Activated CD4-positive, alpha-beta T cell treated with anti-CD3 and anti-CD28 coated beads, Interleukin-2, amount 10 ng/mL, durations not matched to agents 24 days and 14 days (primary cell): ENCODE measurements around the gene HADH. TPM values are rescaled to one million over a fixed set of nuclear protein-coding genes. Genes with fewer than 3 reads are reported as not detected.
"Not testable (repeated sequence)": the region's sequence is repeated elsewhere in the genome, so short reads cannot be mapped to it uniquely, and the experiment has no call there.

ENCODE experiments used
- DNase-seq: peaks from one replicate; pipeline ENCODE4 v3.0.0; 2022
- H3K27ac Mint-ChIP-seq: one replicate; pipeline ENCODE4 v1.8.0; 2022; ENCODE audit warnings: mild to moderate bottlenecking, mixed read lengths
- H3K27me3 Mint-ChIP-seq: one replicate; pipeline ENCODE4 v1.8.0; 2022; ENCODE audit warnings: mixed read lengths
- H3K36me3 Mint-ChIP-seq: one replicate; pipeline ENCODE4 v1.8.0; 2022; ENCODE audit warnings: low read depth, mild to moderate bottlenecking, mixed read lengths
- H3K4me1 Mint-ChIP-seq: one replicate; pipeline ENCODE4 v1.8.0; 2021; ENCODE audit warnings: mixed read lengths
- H3K4me3 Mint-ChIP-seq: one replicate; pipeline ENCODE4 v1.8.0; 2022; ENCODE audit warnings: mild to moderate bottlenecking, moderate library complexity, mixed read lengths
- H3K9me3 Mint-ChIP-seq: one replicate; pipeline ENCODE4 v1.8.0; 2021; ENCODE audit warnings: mixed read lengths
- intact Hi-C: fragments of 100-400 bp; cut with micrococcal nuclease; formaldehyde crosslinking; loops from one replicate; pipeline ENCODE4 v1.15.1; 2023
- total RNA-seq: library from RNA; stranded (reverse); gene quantifications from 2 replicates; pipeline ENCODE4 v1.2.3, GENCODE V29; 2022

HADH gene
- total RNA-seq, 1 donor from 2014 or later, result 37.2 TPM

DNA sequence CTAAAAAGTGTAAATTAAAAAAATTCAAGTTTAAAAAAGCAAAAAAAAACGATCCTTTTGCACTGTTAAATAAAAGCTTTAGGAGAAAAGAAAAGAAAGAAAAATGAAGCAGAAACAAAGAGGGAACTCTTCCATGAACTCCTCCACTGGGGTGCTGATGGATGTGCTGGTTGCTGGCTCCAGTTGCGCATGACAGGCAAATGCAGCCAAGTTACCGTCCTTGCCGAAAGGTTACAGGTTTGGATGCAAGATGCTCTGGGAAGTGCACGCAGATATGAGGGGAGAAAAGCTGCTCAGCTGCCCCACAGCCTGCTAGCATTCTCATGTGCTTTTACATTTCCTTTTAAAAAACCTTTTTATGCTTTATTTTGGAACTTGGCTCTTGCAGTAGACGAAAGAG is 58.5 kb downstream of the HADH start:
- DNase-seq, result no peak
- intact Hi-C loops, result no loop called here
- peaks cover 69% of the 10 kb centered on the region for H3K4me1 Mint-ChIP-seq
- peak overlapping the region; percentile 42 for H3K27ac Mint-ChIP-seq
- H3K9me3 Mint-ChIP-seq, result no peaks in the 10 kb centered on the region
- no peak overlapping the region for H3K4me3 Mint-ChIP-seq
- no peaks in the 10 kb centered on the region for H3K27me3 Mint-ChIP-seq
- H3K36me3 Mint-ChIP-seq, result peaks cover 58% of the 10 kb centered on the region

DNA sequence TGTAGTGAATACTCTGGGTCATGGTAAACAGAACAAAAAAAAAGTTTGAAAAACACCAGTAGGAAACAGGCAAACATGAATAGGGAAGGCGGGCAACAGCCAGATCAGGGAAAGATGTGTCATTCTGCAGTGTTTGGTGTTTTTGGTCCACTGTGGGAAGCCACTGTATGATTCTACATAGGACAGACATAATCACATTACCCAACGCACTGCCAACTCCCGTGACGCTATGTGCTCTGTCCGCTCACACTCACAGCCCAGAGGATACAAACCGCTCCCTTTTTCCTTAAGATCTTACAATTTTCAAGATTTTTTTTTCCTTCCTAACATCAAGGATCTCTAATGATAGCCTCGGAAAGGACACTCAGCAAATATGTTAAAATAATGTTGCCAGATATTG is 59.3 kb downstream of the HADH start:
- Mint-ChIP-seq H3K4me1 (peaks cover 68% of the 10 kb centered on the region), H3K27ac (peak overlapping the region; percentile 99), H3K27me3 (no peaks in the 10 kb centered on the region), H3K36me3 (peaks cover 64% of the 10 kb centered on the region), H3K9me3 (no peaks in the 10 kb centered on the region), H3K4me3 (peak overlapping the region; percentile 91)
- intact Hi-C loops, result loop anchor here (1.0 kb wide), 2 partner anchors 18 to 59 kb away; no protein-coding TSS in a partner anchor
- DNase-seq, result no peak

DNA sequence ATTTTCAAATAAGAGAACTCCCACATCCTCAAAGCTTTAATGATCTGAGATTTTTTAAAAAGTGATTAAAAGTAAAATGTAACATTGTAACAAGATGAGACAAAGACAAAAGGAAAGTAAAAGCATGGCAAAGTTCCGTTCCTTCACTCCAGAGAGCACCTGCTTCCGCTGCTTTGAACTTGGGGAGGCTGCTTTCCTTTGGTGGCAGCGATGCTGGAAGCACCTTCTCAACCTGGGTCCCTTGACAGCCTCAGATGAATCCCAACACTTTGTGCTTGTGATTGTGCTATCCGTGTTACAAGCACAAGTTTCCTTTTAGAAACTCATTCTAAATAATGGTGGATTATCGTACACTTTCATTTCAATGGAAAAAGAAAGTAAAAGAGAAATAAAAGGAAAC is 59.7 kb downstream of the HADH start:
- peak; percentile 89 for DNase-seq
- Mint-ChIP-seq H3K9me3 (no peaks in the 10 kb centered on the region), H3K27ac (peak overlapping the region; percentile 99), H3K27me3 (no peaks in the 10 kb centered on the region), H3K4me3 (peak overlapping the region; percentile 91), H3K36me3 (peaks cover 68% of the 10 kb centered on the region), H3K4me1 (peaks cover 69% of the 10 kb centered on the region)
- intact Hi-C loops, result loop anchor here (1.0 kb wide), 2 partner anchors 18 to 59 kb away; no protein-coding TSS in a partner anchor

DNA sequence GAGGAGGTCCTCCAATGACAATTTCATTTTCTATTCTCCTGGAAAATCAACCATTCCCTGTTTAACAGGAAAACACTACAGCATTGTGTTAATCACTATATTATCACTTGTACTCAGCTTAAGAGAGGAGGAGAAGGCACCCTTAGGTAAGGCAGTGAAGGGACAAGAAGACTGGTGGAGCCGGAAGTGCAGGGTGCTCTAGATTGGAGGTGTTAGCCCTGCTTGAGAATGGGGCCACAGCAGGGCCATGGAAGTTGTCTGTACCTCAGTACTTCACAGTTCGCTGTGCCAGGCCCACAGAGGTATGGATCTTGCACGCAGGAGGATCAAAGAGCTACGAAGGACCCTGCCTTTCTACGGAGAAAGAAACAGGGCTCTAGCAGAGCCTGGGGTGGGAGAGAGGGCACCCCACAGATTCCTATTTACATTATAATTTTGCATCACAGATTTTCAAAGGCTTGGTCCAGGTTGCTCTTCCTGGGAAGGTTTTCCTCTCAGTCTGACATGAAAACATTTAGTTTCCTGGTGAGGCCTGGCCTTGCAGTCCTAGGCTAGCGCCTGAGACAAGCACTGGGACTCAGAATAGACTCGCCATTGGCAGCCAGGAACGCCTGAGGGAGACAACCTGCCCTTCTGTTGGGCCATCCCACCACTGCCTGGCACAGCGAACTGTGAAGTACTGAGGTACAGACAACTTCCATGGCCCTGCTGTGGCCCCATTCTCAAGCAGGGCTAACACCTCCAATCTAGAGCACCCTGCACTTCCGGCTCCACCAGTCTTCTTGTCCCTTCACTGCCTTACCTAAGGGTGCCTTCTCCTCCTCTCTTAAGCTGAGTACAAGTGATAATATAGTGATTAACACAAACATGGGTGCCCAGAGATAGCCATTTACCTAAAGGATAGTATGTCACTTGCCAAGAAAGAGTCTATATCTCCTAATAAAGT is 60.8 kb downstream of the HADH start:
- peaks cover 67% of the 10 kb centered on the region for H3K4me1 Mint-ChIP-seq
- H3K27ac Mint-ChIP-seq, result peak overlapping the region; percentile 99
- peaks cover 65% of the 10 kb centered on the region for H3K36me3 Mint-ChIP-seq
- H3K9me3 Mint-ChIP-seq, H3K27me3 Mint-ChIP-seq: not testable (repeated sequence)
- H3K4me3 Mint-ChIP-seq, result peak overlapping the region; percentile 91
- DNase-seq, result peak; percentile 66
- intact Hi-C loops, result loop anchor here (5.0 kb wide), 1 partner anchor 382 kb away; no protein-coding TSS in a partner anchor

DNA sequence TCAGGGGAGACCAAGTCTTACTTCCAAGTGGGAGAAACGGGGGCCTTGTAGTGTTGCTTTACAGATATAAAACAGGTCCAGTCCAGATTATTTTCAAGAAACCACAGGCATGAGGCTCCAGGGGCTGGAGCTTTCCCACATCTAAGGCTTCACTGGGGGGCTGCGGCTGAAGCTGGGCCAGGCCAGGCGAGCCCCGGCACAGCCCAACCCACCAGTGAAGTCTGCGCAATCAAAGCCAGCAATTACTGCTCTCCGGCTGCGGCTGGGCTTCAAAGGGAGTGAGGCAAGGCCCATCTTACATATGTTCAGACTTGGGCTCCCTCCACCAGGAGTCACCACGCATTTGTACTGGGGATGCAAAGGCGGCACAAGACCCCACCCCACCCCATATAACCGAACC is 61.7 kb downstream of the HADH start:
- no peak for DNase-seq
- Mint-ChIP-seq H3K4me3 (peak overlapping the region; percentile 20), H3K27ac (peak overlapping the region; percentile 99), H3K27me3 (no peaks in the 10 kb centered on the region), H3K9me3 (no peaks in the 10 kb centered on the region), H3K4me1 (peaks cover 64% of the 10 kb centered on the region), H3K36me3 (peaks cover 59% of the 10 kb centered on the region)
- intact Hi-C loops, result loop anchor here (5.0 kb wide), 1 partner anchor 381 kb away; no protein-coding TSS in a partner anchor

DNA sequence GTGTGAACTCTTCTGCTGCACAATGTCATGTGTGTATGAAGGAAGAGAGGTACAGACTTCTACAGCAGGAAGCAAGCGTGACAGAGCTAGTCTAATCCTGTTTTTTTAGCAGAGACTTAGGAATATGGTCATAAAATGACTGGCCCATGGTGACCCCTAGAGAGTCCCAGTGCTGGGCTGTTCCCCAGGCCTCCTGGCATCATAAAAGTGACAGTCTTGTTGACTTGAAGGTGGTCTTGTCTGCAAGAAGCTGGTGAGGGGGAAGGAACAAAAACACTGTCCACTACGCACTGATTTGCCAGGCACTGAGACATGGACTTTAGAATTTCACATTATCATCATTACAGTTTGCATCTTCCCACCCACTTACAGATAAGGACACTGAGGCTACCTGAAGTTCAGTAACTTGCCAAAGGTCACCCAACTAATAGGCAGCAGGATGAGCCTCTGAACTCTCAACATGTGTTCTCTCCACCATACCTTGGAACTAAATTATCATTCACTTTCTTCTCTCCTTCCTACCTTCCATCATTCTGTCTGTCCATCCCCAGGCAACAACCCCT is 63.0 kb downstream of the HADH start:
- peaks cover 62% of the 10 kb centered on the region for H3K36me3 Mint-ChIP-seq
- intact Hi-C loops, result loop anchor here (5.0 kb wide), 1 partner anchor 380 kb away; no protein-coding TSS in a partner anchor
- H3K9me3 Mint-ChIP-seq, result no peaks in the 10 kb centered on the region
- H3K4me1 Mint-ChIP-seq, result peaks cover 63% of the 10 kb centered on the region
- H3K27ac Mint-ChIP-seq, result peak overlapping the region; percentile 81
- no peak overlapping the region for H3K4me3 Mint-ChIP-seq
- no peak for DNase-seq
- no peaks in the 10 kb centered on the region for H3K27me3 Mint-ChIP-seq

DNA sequence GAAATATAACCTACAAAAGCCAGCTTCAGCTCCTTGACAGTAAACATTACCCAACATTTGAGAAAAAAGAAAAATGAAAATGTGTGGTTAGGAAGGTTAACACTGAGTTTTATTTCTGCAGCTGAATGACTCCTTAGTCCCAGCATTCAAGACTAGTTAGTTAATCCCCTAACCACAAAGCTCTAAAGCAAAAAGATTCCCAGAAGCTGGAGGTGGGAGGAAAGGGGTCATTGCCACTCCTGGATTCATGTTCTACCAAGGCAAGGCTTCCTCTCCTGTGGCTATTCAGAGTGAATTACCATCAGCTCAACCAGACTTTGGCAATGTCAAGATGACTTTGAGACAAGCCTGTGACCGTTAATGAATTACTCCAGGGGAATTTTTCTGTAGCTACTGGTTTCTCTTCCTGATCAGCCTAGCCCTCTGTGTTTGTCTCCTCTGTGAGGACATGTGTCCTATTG is 63.6 kb downstream of the HADH start:
- intact Hi-C loops, result loop anchor here (5.0 kb wide), 1 partner anchor 379 kb away; no protein-coding TSS in a partner anchor
- Mint-ChIP-seq H3K9me3 (no peaks in the 10 kb centered on the region), H3K4me1 (peaks cover 62% of the 10 kb centered on the region), H3K27me3 (no peaks in the 10 kb centered on the region), H3K27ac (peak overlapping the region; percentile 81), H3K4me3 (peak overlapping the region; percentile 31), H3K36me3 (peaks cover 58% of the 10 kb centered on the region)
- no peak for DNase-seq

DNA sequence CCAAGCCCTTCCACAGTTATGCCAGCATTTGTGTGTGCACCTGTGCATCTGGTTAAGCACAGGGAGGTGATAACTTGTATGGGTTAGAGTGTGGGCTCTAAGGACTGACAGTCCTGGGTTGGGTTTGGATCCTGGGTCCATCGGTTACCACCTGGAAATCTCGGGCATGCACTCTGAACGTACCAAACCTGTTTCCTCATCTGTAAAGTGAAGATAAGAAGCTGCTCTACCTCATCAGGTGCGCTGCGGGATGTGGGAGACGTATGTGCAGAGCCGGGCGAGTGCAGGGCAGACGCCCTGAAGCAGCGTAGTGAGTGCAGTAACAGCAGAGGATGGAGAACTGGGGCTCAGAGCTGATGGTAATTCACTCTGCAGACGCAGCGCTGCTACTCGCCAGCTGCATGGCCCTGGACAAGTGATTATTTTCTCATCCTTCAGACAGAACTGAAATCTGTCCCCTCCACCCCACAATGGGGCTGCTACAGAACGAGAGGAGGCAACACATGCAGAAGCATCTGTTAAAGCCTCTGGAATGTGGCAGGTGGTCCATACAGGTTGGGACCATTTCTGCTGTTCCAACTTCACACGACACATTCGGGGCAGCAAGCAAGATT is 64.4 kb downstream of the HADH start:
- intact Hi-C loops, result loop anchor here (2.0 to 5.0 kb wide), 2 partner anchors 25 to 378 kb away; no protein-coding TSS in a partner anchor
- Mint-ChIP-seq H3K27ac (peak overlapping the region; percentile 81), H3K9me3 (no peaks in the 10 kb centered on the region), H3K4me3 (peak overlapping the region; percentile 31), H3K27me3 (no peaks in the 10 kb centered on the region), H3K4me1 (peaks cover 59% of the 10 kb centered on the region), H3K36me3 (peaks cover 50% of the 10 kb centered on the region)
- no peak for DNase-seq

DNA sequence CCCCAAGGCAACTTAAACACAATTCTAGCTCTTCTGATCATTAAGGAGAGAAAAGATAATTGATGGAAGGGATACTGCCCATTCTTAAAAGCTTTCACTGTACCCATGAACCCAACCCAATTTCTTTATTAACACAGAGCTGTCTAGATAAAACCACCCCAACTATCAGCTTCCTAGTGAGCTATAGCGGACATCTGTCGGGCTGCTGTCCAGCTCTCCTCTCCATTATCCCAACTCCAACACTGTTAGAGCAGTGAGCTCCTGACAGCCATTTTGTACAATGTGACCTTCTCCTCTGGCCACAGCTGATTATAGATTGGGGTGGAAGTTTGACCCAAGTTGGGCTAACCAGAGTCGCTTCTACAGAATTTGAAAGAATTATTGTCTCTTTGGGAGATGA is 66.1 kb downstream of the HADH start:
- H3K27ac Mint-ChIP-seq, result no peak overlapping the region

DNA sequence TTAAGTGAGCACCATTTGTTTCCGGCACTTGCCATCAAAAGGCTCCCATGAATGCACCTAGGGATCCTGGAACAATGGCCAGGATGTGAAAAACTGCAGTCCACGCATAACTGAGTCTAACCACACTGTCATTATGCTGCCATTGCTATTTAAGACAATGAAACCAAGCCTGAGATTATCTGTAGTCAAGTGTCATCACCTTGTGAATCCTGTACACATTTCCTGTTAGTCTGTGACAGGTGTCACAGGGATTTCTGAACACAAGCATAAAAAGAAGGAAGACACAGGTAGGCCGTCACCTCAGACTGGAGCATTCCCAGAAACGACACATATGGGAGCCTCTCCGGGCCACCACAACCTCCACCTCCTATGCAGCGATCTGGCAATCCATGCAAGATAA is 66.7 kb downstream of the HADH start:
- Mint-ChIP-seq H3K4me1 (peaks cover 44% of the 10 kb centered on the region), H3K36me3 (peaks cover 44% of the 10 kb centered on the region), H3K9me3 (no peaks in the 10 kb centered on the region), H3K4me3 (no peak overlapping the region), H3K27me3 (no peaks in the 10 kb centered on the region), H3K27ac (no peak overlapping the region)
- intact Hi-C loops, result no loop called here
- DNase-seq, result no peak

More for the DNA sequence above, 66.1 kb downstream of the HADH start:
- Mint-ChIP-seq H3K9me3 (no peaks in the 10 kb centered on the region), H3K4me1 (peaks cover 45% of the 10 kb centered on the region), H3K27me3 (no peaks in the 10 kb centered on the region), H3K36me3 (peaks cover 44% of the 10 kb centered on the region), H3K4me3 (no peak overlapping the region)
- intact Hi-C loops, result loop anchor here (2.0 kb wide), 1 partner anchor 23 kb away; no protein-coding TSS in a partner anchor
- DNase-seq, result no peak

DNA sequence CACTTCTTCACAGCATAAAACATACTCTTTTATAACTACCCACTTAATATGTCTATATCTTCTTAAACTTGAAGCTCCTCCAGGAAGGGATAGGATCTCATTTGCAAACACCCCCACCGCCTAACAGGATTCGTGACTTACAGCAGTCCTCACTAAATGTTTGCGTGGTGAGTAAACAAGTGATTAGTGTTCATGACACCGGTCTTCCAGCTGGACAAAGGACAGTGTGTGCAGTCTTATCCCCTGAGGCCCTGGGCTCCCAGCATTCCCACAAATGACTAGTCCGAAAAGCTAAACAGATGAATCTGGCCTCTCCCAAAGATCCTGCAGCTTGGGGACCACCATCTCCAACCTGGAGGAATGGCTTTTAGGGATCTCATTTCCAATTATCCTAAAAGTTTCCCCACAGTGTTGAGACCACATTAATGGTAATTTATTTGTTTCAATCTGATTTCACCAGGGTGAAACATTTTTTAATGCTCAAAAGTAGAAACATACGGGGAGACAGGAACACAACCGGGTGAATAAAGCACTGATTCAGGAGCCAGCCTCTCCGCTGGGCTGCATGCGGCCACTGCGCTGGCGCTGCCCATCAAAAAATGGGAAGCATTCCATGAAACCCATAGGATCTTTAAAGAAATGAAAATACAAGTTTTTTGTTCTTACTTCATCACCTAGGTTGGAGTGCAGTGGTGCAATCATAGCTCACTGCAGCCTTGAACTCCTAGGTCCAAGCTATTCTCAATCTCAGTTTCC is 69.2 kb downstream of the HADH start:
- no peak overlapping the region for H3K27ac Mint-ChIP-seq
- no peaks in the 10 kb centered on the region for H3K27me3 Mint-ChIP-seq
- no peaks in the 10 kb centered on the region for H3K9me3 Mint-ChIP-seq
- peaks cover 32% of the 10 kb centered on the region for H3K4me1 Mint-ChIP-seq
- no peak for DNase-seq
- H3K36me3 Mint-ChIP-seq, result peaks cover 39% of the 10 kb centered on the region
- intact Hi-C loops, result no loop called here
- no peak overlapping the region for H3K4me3 Mint-ChIP-seq

DNA sequence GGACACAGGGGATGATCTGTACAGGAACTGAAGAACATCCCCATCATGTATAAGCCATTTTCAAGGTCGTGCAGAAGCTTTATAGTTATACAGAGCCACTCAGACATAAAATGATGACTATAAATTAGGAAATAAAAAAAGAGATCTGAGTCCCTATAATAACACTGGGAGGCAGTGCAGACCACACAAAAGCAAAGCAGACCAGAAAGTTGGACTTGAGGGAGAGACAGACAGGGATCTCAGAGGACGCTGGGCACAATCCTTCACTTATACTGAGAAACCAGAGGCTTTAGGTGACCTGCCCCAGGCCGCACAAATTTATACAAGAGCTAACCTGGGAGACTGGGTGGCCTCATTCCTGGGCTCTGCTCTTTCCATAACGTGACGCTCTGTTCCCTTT is 70.5 kb downstream of the HADH start:
- Mint-ChIP-seq H3K27me3 (no peaks in the 10 kb centered on the region), H3K4me3 (no peak overlapping the region), H3K4me1 (peaks cover 30% of the 10 kb centered on the region), H3K27ac (no peak overlapping the region), H3K9me3 (no peaks in the 10 kb centered on the region), H3K36me3 (peaks cover 41% of the 10 kb centered on the region)
- intact Hi-C loops, result no loop called here
- no peak for DNase-seq

DNA sequence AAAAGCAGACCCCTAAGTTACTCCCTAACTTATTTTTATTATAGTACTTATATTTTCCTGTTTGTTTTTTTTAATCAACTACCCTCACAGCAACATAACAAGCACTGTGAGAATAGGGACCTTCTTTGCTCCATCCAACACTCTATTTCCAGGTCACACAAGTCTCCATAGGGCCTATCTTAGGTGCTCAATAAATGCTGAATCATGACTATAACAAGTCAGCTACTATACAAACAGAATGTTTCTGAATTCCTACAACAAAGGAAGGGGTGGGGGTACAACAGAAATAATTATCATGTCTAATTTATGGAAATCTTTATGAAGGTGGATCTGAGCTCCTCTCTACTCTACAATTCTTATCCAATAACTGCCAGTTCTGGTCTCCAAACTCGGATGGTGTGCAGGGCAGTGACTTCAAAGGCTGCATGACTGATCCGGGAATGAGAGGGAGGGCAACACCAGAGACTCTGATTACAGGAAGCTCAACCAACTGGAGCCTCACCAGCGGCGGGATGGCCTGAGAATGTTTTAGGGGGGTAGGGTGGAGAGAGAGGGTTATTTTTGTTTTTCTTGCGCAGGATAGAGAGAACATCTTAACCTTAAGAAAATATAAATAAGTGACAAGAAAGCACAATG is 71.1 kb downstream of the HADH start:
- no peak for DNase-seq
- intact Hi-C loops, result no loop called here
- H3K4me1 Mint-ChIP-seq, result peaks cover 28% of the 10 kb centered on the region
- peaks cover 44% of the 10 kb centered on the region for H3K36me3 Mint-ChIP-seq
- H3K27me3 Mint-ChIP-seq, result no peaks in the 10 kb centered on the region
- H3K9me3 Mint-ChIP-seq, result no peaks in the 10 kb centered on the region
- H3K27ac Mint-ChIP-seq, result peak overlapping the region; percentile 67
- H3K4me3 Mint-ChIP-seq, result no peak overlapping the region
